Measurements from ENCODE around the gene AVPI1. TPM values are rescaled to one million over a fixed set of nuclear protein-coding genes. Genes with fewer than 3 reads are reported as not detected.

Gene AVPI1
- total RNA-seq, 1 donor from 2014 or later = 125 TPM

- Histone ChIP-seq H3K27ac (no peak overlapping the region), H3K27me3 (no peaks in the 10 kb centered on the region), H3K9me3 (no peaks in the 10 kb centered on the region), H3K4me1 (no peaks in the 10 kb centered on the region), H3K36me3 (peaks cover 3 to 47% of the 10 kb centered on the region in 2 donors), H3K4me3 (no peak overlapping the region)
- TF ChIP-seq POLR2A (IDR thresholded peaks at IDR 0.05) (no peak), POLR2AphosphoS5 (IDR thresholded peaks at IDR 0.05; ENCODE audit: insufficient read depth in 1 of 2, low read depth in 1 of 2) (no peak), CTCF (IDR thresholded peaks at IDR 0.05) (no peak)
- DNase-seq (ENCODE audit: extremely low spot score in 2 of 2) = no peak
- intact Hi-C loops (cut with DNase I) = no loop called here
Observed at GRCh38 chr10:97667463-97667862, 19.6 kb downstream of the AVPI1 start.

GRCh38 chr10:97666992-97667391, 20.0 kb downstream of the AVPI1 start:
- no peak overlapping the region for H3K4me3 ChIP-seq
- peaks cover 3 to 47% of the 10 kb centered on the region in 2 donors for H3K36me3 ChIP-seq
- no peaks in the 10 kb centered on the region for H3K4me1 ChIP-seq
- no peaks in the 10 kb centered on the region for H3K9me3 ChIP-seq
- DNase-seq (ENCODE audit: extremely low spot score in 2 of 2) = no peak
- no peak overlapping the region for H3K27ac ChIP-seq
- no peaks in the 10 kb centered on the region for H3K27me3 ChIP-seq
- no peak for TF ChIP-seq POLR2AphosphoS5 (IDR thresholded peaks at IDR 0.05; ENCODE audit: insufficient read depth in 1 of 2, low read depth in 1 of 2)
- TF ChIP-seq CTCF (IDR thresholded peaks at IDR 0.05) = no peak
- intact Hi-C loops (cut with DNase I) = no loop called here

- H3K4me1 ChIP-seq = no peaks in the 10 kb centered on the region
- intact Hi-C loops (cut with DNase I) = no loop called here
- H3K27ac ChIP-seq = no peak overlapping the region
- no peak overlapping the region for H3K4me3 ChIP-seq
- no peaks in the 10 kb centered on the region for H3K9me3 ChIP-seq
- DNase-seq (ENCODE audit: extremely low spot score in 2 of 2) = no peak
- H3K36me3 ChIP-seq = peaks cover 3 to 41% of the 10 kb centered on the region in 2 donors
- no peak for TF ChIP-seq CTCF (IDR thresholded peaks at IDR 0.05)
- no peak for TF ChIP-seq POLR2A (IDR thresholded peaks at IDR 0.05)
- TF ChIP-seq POLR2AphosphoS5 (IDR thresholded peaks at IDR 0.05; ENCODE audit: insufficient read depth in 1 of 2, low read depth in 1 of 2) = no peak
- H3K27me3 ChIP-seq = no peaks in the 10 kb centered on the region
Observed at GRCh38 chr10:97664282-97664850, 22.7 kb downstream of the AVPI1 start.

GRCh38 chr10:97659589-97659988, 27.5 kb downstream of the AVPI1 start:
- H3K27ac ChIP-seq = no peak overlapping the region
- no peak overlapping the region for H3K4me3 ChIP-seq
- no peaks in the 10 kb centered on the region for H3K4me1 ChIP-seq
- TF ChIP-seq POLR2A (IDR thresholded peaks at IDR 0.05) (no peak), POLR2AphosphoS5 (IDR thresholded peaks at IDR 0.05; ENCODE audit: insufficient read depth in 1 of 2, low read depth in 1 of 2) (no peak), CTCF (IDR thresholded peaks at IDR 0.05) (no peak)
- H3K36me3 ChIP-seq = peaks cover 0 to 33% of the 10 kb centered on the region in 2 donors
- no peaks in the 10 kb centered on the region for H3K9me3 ChIP-seq
- no peak for DNase-seq (ENCODE audit: extremely low spot score in 2 of 2)
- intact Hi-C loops (cut with DNase I) = no loop called here
- H3K27me3 ChIP-seq = no peaks in the 10 kb centered on the region

GRCh38 chr10:97656777-97657176, 30.3 kb downstream of the AVPI1 start:
- Histone ChIP-seq H3K9me3 (no peaks in the 10 kb centered on the region), H3K4me1 (no peaks in the 10 kb centered on the region), H3K36me3 (peaks cover 0 to 43% of the 10 kb centered on the region in 2 donors), H3K27me3 (no peaks in the 10 kb centered on the region), H3K4me3 (no peak overlapping the region), H3K27ac (no peak overlapping the region)
- no peak for TF ChIP-seq CTCF (IDR thresholded peaks at IDR 0.05)
- no peak for TF ChIP-seq POLR2AphosphoS5 (IDR thresholded peaks at IDR 0.05; ENCODE audit: insufficient read depth in 1 of 2, low read depth in 1 of 2)
- TF ChIP-seq POLR2A (IDR thresholded peaks at IDR 0.05) = no peak
- intact Hi-C loops (cut with DNase I) = no loop called here
- no peak for DNase-seq (ENCODE audit: extremely low spot score in 2 of 2)
